MCF 10A (cell line): ENCODE results near the gene KAZN. TPM values are rescaled to one million over a fixed set of nuclear protein-coding genes. Genes with fewer than 3 reads are reported as not detected.

ENCODE experiments used
- BruUV-seq: library from RNA; stranded (reverse); fragments of 400-500 nt; replicated peaks from 2 replicates; lab custom pipeline; 2021; lab: Mats Ljungman, UMichigan
- CTCF ChIA-PET: fragments of 300-600 bp; sonication (Branson Sonifier 250); formaldehyde crosslinking; extraction: SDS; loops from one replicate; lab custom pipeline; 2021; ENCODE audit warnings: antibody characterized with exemption, inconsistent platforms; lab: Yijun Ruan, JAX
- POLR2A ChIA-PET: fragments of 300-600, 350-650 bp; sonication (Branson Sonifier 250); formaldehyde crosslinking; extraction: SDS; loops from one replicate; lab custom pipeline; 2020; ENCODE audit warnings: antibody characterized with exemption, inconsistent platforms; lab: Yijun Ruan, JAX
- DNase-seq: peaks from one replicate; pipeline ENCODE4 v3.0.0-alpha.2; 2018; ENCODE audit not compliant: unreplicated experiment
- H3K27ac Mint-ChIP-seq: one replicate; pipeline ENCODE4 v1.8.0; 2022; ENCODE audit warnings: mild to moderate bottlenecking, low read depth, mixed read lengths; ENCODE audit not compliant: unreplicated experiment
- H3K27me3 Mint-ChIP-seq: one replicate; pipeline ENCODE4 v1.8.0; 2022; ENCODE audit warnings: mixed read lengths; ENCODE audit not compliant: insufficient read depth, unreplicated experiment
- H3K36me3 Mint-ChIP-seq: one replicate; pipeline ENCODE4 v1.8.0; 2022; ENCODE audit warnings: mild to moderate bottlenecking, moderate library complexity, mixed read lengths; ENCODE audit not compliant: insufficient read depth, unreplicated experiment
- H3K4me1 Mint-ChIP-seq: one replicate; pipeline ENCODE4 v1.8.0; 2022; ENCODE audit warnings: mixed read lengths; ENCODE audit not compliant: insufficient read depth, unreplicated experiment
- H3K4me3 Mint-ChIP-seq: one replicate; pipeline ENCODE4 v1.8.0; 2022; ENCODE audit warnings: mild to moderate bottlenecking, moderate library complexity, mixed read lengths; ENCODE audit not compliant: unreplicated experiment
- H3K9me3 Mint-ChIP-seq: one replicate; pipeline ENCODE4 v1.8.0; 2022; ENCODE audit warnings: mixed read lengths; ENCODE audit not compliant: unreplicated experiment
- CTCF ChIP-seq: fragments of 200-600 bp; IDR thresholded peaks from one replicate; pipeline ENCODE4 v1.8.0; 2022; ENCODE audit warnings: antibody characterized with exemption, mild to moderate bottlenecking; ENCODE audit not compliant: unreplicated experiment
- intact Hi-C: fragments of 100-400 bp; cut with micrococcal nuclease; formaldehyde crosslinking; loops from 2 replicates; pipeline ENCODE4 v1.14.1; 2022
- total RNA-seq: library from RNA; stranded (reverse); gene quantifications from 2 replicates; pipeline ENCODE4 v1.2.3, GENCODE V29; 2022

The KAZN gene
- total RNA-seq, 1 experiment from 2014 or later: 3.3 TPM

GRCh38 chr1:14689996-14690615, 91.6 kb downstream of the KAZN start:
- Mint-ChIP-seq H3K4me3 (no peak overlapping the region), H3K9me3 (no peaks in the 10 kb centered on the region), H3K36me3 (peaks cover 4% of the 10 kb centered on the region), H3K4me1 (peaks cover 5% of the 10 kb centered on the region), H3K27me3 (peaks cover 57% of the 10 kb centered on the region), H3K27ac (no peak overlapping the region)
- TF ChIP-seq CTCF: no peak
- ChIA-PET CTCF (interaction anchor here (0.6 to 1.1 kb wide), 3 partner anchors 454 to 724 kb away, joined by 3 to 4 read pairs (median 3); no protein-coding TSS in a partner anchor), POLR2A (no interaction called here)
- intact Hi-C loops: no loop called here
- no TSS peak for BruUV-seq
- DNase-seq: peak; percentile 22

GRCh38 chr1:14693949-14694348, 95.5 kb downstream of the KAZN start:
- ChIA-PET POLR2A (interaction anchor here (0.5 kb wide), 1 partner anchor 658 kb away, joined by 3 read pairs; no protein-coding TSS in a partner anchor), CTCF (no interaction called here)
- intact Hi-C loops: no loop called here
- Mint-ChIP-seq H3K4me3 (no peak overlapping the region), H3K4me1 (peaks cover 5% of the 10 kb centered on the region), H3K9me3 (no peaks in the 10 kb centered on the region), H3K27ac (no peak overlapping the region), H3K36me3 (peaks cover 3% of the 10 kb centered on the region), H3K27me3 (peaks cover 91% of the 10 kb centered on the region)
- no peak for DNase-seq
- no peak for TF ChIP-seq CTCF
- BruUV-seq: no TSS peak

- POLR2A ChIA-PET: no interaction called here
- DNase-seq: no peak
- H3K4me3 Mint-ChIP-seq: no peak overlapping the region
- TF ChIP-seq CTCF: no peak
- no peak overlapping the region for H3K27ac Mint-ChIP-seq
- no TSS peak for BruUV-seq
- intact Hi-C loops: no loop called here
- H3K4me1 Mint-ChIP-seq: peaks cover 5% of the 10 kb centered on the region
- no peaks in the 10 kb centered on the region for H3K36me3 Mint-ChIP-seq
- H3K27me3 Mint-ChIP-seq: peaks cover 95% of the 10 kb centered on the region
- H3K9me3 Mint-ChIP-seq: no peaks in the 10 kb centered on the region
- CTCF ChIA-PET: no interaction called here
These were observed 96.1 kb downstream of the KAZN start for GRCh38 chr1:14694589-14694988.

GRCh38 chr1:14696761-14697160, 98.3 kb downstream of the KAZN start:
- no peak for DNase-seq
- no peak overlapping the region for H3K4me3 Mint-ChIP-seq
- intact Hi-C loops: no loop called here
- H3K36me3 Mint-ChIP-seq: no peaks in the 10 kb centered on the region
- no peak overlapping the region for H3K27ac Mint-ChIP-seq
- CTCF ChIA-PET: no interaction called here
- peaks cover 78% of the 10 kb centered on the region for H3K27me3 Mint-ChIP-seq
- no TSS peak for BruUV-seq
- POLR2A ChIA-PET: no interaction called here
- no peaks in the 10 kb centered on the region for H3K9me3 Mint-ChIP-seq
- TF ChIP-seq CTCF: no peak
- H3K4me1 Mint-ChIP-seq: no peaks in the 10 kb centered on the region
